Measurements from ENCODE around the gene BBLN.
A peak's percentile ranks its signal among the peaks of the same experiment; 100 is the strongest.

BBLN gene

DNA sequence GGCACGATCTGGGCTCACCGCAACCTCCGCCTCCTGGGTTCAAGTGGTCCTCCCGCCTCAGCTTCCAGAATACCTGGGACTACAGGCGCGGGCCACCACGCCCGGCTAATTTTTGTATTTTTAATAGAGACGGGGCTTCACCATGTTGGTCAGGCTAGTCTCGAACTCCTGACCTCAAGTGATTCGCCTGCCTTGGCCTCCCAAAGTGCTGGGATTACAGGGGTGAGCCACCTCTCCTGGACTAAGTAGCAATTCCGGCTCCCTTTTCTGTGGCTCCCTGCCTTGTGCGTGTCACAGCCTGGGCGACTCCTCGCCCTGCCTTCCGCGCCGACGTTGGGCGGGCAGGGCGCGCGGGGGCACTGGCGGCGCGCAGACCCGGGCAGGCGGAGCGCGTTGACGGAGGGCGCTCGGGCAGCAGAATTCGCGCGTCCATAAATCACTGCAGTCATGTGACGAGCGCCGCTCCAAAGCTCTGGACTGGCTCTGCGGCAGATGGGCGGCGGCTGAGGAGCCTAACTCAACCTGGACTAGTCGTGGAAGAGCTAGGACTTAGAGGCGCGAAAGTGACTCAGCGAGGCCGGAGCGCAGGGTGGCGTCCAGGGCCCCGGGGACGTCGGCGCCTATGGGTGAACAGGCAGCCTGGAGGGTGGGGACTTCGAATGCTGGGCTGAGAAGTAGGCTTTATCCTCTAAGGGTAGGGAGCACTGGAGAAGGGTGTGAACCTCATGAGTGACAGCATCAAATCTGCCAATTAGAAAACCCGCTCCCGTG is 32.7 kb downstream of the BBLN start:
- peak; percentile 94 for DNase-seq

DNA sequence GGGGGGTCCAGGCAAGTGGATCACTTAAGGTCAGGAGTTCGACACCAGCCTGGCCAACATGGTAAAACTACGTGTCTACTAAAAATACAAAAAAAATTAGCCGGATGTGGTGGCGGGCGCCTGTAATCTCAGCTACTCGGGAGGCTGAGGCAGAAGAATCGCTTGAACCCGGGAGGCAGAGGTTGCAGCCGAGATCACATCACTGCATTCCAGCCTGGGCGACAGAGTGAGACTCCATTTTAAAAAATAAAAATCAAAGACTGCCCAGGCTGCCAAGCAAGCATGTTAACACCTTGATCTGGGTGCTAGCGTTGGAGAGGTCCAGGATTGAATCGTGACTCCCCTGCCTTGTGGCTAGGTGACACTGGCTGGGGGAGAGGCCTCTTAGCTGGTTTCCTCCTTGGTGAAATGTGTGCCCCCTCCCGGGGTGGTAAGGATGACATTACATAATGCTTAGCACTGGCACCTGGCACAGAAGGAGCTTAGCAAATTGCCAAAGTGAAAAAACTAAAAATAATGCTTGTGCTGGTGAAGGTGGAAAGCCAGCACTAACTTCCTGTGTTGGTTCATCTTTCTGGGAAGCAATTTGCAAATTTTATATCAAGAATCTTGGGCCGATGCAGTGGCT is 33.5 kb downstream of the BBLN start:
- no peak for DNase-seq

DNA sequence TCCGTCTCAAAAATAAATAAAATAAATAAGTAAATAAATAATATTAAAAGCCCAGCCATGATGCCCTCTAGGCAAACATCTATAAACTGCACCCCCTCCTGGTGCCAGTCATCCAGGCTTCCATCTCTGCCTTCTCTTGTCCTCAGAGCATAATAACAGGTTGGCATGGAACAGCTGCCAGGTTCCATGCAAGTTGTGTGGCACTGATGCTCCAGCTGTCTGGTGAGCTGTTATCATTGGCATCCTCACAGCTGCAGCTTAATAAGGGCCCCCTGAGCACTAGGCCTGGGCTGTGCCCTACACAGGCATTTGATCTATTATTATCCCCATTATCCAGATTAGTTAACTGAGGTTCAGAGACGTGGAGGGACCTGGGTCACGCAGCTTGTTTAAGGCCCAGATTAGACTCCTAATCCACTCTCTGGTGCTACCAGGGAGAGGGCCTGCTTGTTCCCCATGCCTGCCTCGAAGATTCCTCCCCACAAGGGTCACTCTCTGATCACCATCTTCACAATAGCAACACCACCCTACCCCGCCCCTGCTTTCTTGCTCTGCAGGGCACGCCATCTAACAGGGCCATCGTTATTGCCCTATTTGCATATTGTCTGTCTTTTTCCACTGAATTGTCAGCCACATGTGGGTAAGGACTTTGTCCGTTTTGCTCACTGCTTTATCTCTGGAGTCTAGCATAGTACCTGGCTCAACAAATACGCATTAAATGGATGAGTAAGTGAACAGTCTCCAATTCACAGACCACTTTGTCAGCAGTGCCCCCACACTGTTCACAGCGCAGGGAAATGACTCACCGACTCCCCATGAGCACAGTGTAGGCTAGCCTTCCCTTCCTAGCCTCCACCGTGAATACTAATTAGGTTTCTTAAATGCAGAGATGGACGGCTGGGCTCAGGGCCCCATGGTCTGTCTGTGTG is 41.6 kb downstream of the BBLN start:
- DNase-seq, result no peak

DNA sequence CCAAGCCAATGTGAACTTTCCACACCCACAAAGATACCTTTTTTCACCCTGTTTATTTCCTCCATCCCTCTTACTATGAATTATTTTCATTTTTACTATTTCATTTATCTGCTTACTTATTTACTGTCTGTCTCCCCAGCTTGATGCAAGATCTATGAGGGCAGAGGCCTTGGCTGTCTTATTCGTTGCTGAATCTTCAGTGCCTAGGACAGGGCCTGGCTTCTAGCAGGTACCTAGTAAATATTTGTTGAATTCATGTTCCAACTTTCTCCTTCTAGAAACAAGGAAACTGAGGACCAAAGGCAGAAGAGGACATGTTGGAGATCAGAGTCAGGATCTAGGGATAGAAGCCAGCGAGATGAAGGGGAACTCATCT is 42.6 kb downstream of the BBLN start:
- no peak for DNase-seq

DNA sequence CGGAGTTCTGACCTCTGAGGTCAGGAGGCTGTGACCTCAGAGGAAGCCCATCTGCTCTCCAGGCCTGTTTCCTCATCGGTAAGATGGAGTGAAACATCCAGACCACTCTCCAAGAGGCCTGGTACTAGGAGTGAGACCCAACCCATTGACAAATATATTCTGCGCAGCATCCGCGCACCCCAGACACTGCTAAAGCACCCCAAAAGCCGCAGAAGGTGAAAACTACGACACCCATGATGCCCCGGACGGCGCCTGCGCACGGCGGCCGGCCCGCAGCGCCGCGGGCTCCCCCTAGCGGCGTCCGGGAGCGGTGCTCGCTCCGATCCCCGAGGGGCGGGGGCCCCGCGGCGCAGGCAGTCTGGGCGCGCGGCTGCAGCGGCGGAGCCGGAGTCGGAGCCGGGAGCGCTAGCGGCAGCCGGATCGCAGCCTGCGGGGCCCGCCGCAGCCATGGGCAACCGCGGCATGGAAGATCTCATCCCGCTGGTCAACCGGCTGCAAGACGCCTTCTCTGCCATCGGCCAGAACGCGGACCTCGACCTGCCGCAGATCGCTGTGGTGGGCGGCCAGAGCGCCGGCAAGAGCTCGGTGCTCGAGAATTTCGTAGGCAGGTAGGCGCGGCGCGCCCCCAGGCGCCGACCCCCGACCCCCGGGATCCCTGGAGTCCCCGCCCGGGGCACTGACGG is 43.1 kb downstream of the BBLN start, which contains the start of gene DNM1:
DNM1 (plus strand) TSS at position 356 of the 683 bp plus-strand sequence; CDS start at position 448, 92 bp downstream.
- DNase-seq, result peak; percentile 80

DNA sequence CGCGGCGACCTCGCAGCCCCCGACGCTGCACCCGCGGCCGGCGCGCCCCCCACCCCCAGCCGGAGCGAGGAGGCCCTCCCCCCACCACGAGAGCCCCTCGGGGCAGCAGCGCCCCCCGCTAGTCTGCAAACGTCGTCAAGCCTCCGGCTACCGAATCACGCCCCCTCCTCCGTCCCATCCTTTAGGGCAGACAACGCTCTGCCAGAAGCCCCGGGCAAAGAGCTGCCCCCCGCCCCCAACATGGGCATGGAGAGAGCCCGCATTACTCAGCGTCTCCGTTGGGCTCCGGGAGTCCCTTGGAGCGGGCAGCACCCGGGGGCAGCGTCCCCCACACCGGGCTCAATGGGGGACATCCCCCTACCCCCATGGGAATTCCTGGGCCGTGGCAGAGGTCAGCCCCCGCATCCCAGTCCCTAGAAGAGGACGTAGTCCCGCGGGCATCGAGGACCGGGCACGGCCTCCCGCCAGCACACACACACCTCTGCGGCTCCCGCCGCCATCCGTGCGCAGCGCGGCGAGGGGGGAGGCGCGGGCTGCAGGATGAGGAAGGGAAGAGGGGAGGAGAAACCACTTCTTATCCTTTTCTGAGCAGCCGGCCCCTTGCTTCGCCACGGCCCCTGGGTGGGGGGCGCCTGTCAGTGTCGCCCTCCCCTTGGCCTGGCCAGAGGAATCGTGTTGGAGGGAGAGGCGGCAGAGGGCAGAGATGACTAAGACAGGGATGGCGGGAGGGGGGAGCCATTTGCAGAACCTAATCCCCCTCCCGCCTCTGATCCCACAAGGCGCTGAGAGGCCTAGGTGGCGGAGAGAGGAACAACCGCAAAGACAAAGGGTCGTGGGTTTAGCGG is 43.9 kb downstream of the BBLN start:
- DNase-seq, result peak; percentile 43

DNA sequence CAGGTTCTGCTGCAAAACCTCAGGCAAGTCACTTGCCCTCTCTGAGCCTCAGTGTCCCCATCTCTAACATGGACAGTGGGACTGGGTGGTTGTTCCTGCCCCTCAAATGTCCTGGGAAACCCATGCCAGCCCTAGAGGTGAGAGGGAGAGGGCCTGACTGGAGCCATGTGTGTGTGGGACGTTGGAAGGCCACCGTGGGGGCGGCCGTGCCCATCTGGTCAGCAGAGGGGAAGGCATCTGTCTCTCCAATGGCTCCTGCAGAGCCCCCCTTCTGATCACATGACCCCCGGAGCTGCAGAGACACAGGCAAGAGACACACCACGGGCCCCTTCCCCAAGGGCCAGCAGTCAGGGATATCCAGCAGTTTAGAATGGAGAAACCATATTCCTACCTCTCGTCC is 44.8 kb downstream of the BBLN start:
- DNase-seq, result no peak

DNA sequence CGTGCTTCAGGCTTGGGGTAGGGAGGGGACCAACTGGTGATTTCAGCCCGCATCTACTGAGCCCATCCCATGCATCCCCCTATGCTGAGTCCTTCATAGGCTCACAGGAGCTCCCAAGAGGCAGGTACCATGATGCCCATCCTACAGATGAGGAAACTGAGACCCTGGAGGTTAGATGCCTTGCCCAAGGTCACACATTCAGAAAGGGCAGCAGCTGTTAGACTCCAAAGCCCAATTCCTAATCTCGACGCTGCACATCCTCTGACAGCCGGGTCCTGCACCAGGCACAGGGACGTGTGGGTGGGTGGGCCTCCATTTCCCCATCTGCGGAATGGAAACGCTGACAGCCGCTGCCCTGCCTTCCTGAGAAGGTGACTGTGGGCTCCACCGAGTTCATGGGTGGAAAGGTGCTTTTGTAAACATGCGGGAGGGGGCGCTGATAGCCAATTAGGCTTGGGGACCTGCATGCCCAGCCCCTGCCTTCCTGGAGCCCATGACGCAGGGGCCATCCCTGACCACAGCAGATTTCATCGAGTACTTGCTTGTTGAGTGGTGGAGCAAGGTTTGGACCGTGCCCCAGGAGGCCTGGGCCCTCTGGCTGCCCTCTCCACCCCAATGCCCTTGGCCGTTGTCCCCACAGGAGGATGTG is 45.4 kb downstream of the BBLN start:
- DNase-seq, result no peak

DNA sequence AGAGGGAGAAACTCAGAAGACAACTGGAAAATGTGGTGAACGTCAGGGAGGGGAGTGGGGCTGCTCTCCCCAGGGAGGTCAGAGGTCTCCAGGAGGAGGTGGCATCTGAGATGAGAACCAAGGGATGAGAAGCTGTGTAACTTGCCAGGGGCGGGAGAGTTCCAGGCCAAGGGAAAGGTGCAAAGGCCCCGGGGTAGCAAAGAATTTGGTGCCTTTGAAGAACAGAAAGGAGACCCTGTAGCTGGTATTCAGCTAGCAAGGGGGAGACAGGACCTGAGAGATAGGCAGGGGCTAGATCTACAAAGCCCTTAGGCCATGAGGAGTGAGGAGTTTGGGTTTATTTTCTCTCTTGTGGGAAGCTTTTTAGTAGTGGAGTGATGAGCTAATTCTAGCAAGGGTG is 46.4 kb downstream of the BBLN start:
- no peak for DNase-seq

DNA sequence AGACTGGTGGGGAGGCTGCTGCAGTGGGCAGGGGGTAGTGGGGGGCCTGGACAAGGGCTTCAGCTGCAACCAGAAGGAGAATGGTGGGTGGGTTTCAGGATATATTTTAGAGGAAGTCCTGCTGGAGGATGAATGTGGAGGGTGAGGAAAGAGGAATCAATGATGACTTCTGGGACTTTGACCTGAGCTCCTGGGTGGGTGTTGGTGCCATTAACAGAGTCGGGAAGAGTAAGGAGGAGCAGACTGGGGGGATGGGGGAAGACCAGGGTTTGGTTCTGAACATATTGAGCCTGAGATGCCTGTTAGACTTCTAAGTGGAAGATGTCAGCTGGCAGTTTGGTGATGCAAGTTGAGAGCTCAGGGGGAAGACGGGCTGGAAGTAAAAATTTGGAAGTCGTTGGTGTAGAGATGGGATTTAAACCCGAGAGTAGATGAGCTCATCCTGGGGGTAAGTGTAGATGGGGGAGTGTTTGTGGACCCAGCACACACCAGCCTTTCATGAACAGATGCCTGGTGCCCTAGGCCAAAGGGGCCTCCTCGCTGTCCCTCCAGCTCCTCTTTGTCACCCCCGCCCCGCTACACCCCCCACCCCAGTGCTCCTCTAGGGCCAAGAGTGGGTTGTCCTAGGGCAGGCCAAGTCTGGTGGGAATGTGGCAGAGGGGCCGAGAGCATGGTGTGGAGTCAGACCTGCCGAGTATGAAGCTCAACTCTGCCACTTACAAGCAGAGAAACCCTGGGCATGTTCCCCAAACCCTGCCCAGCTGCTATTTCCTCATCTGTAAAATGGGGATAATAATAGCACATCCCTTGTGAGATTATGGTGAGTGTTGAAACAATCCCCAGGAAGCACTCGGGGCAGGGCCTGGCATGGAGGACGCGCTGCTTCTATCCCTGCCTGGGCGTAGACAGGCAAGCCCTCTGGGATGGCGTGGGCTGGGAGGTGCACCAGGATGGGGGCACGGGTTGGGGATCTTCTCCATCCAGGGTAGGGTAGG is 47.1 kb downstream of the BBLN start:
- DNase-seq, result no peak

DNA sequence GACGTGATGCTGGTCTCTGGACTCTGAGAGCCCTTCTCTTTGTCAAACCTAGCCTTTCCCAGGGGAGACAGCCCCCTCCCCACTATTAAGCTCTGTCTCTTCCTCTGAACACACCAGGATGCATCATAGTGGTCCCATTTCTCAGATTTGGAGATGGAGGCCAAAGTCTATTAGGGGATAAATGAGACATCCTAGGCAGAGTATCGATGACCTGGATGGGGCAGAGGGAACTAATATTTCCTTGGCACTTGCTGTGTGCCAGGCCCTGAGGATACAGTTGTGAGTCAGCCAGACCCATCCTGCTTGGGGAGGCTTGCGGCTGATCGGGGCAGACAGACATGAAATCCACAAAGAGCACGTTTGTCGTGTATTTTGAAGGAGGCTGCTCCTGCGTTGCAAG is 48.3 kb downstream of the BBLN start:
- no peak for DNase-seq

DNA sequence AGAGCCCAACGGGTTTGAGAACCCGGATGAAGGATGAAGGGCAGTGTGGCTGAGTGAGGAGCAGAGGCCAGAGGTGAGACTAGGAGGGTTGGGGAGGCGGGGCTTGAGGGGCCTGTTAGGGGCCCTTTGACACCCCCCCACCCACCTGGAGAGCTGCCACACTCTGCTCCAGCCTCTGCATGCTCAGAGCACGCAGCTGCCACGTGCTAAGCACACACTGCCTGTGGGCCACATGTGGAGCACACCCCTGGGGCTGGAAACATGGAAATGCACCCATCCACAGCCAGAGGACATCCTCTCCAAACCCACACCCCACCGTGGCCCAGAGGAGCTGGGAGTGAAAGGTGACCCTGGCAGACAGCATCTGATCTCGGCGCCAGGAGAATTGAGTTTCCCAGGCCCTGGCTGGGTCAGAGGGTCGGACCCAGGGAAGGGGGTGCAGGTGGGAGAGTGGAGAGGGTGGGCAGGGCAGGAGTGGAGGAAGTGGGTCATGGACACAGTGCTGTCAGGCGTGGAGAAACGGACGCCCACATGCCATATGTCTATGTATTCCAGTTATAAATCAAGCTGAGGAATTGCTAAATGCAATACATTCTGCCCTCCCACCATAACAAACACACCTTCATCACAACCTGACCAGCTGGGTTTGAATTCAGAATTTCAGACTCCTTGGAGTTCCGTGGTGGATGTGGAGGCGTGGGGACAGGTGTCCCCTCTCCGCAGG is 49.0 kb downstream of the BBLN start:
- DNase-seq, result no peak

DNA sequence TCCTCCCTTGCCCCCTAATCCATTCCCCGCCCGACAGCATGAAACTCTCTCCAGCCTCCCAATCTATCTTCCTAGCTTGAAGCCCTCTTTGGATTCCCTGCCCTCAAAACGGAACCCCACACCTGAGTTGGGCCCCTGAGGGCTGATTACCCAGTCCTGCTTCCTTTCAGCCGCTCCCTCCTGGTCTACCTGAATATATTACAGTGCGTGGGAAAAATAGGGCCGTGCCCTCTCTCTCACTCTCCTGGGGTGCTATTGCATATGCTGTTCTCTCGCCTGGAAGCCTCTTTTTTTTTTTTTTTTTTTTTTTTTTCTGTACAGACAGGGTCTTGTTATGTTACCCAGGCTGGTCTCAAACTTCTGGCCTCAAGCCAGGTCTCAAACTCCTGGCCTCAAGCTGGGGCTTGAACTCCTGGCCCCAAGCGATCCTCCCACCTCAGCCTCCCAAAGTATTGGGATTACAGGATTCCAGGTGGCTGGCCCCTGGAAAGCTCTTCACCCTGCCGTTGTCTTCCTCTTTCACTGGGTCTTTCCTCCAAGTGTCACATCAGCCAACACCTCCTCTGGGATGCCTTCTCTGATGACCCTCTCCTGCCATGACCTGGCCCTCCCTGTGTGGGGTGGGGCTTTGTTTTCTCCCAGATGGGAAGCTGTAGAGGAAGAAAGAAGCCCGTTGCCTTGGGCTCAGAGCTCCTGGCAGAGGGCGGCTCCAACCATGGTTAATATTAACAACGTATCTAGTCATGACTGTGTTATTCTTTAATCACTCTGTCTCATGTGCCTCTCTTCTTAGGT is 51.3 kb downstream of the BBLN start:
- DNase-seq, result no peak

DNA sequence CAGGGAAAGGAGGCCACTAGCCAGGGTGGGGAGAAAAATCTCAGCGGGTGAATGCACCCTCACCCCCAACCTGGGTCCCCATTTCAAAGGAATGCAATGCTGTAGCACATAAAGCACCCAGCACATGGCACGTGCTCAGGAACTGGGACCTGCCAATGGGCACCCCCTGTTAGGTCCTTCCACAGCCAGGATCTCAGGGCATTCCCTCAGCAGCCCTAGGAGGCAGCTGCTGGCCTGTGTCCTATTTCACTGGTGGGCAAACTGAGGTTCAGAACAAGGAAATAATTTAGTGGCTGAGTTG is 51.9 kb downstream of the BBLN start:
- DNase-seq, result no peak
